ENCODE results near the gene NDUFC1.
"Not testable (repeated sequence)": the region's sequence is repeated elsewhere in the genome, so short reads cannot be mapped to it uniquely, and the experiment has no call there.

The NDUFC1 gene

DNA sequence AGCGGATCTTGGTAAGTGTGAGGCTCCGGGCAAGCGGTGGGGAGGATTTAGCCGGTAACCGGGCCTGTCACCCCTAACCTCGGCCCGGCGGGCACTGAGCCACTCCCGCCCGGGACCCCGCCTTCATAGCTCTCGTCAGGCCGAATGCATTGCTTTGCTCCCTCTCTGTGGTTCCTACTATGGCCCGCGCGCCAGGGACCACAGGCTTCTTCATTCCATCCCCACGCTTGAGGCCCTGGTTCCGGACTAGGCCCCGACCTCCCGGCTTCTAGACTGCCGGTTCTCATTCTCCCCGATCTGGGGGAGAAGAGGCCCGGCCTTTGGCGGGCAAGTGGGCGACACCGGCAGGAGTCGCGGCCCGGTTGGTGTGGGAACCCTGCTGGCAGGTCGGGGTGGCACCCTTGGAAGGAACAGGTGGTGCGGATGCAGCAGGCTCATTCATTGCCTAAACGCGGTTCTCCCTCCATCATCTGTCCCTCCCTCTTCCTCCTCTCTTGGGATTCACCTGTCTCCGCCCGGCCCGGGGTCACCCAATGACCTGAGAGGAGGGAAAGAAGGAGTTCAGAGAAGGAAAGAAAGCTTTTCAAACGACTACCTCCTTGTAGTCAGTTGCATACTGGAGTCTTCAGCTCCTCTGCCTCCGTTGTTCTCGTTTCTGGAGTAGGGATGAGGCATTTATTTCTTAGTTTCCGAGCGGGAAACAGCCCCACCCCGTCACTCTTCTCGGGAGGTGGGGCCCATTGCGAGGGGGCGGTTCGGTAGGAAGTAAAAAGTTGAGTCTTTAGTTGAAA lies at the start of gene NDUFC1:
TSS of gene NDUFC1 (minus strand) at position 657 of the 791 bp plus-strand sequence. CDS start 6,679 bp downstream, outside the sequence.
- in situ Hi-C loops (cut with MboI; ENCODE audit: low sequenced_read_pairs) = no loop called here

DNA sequence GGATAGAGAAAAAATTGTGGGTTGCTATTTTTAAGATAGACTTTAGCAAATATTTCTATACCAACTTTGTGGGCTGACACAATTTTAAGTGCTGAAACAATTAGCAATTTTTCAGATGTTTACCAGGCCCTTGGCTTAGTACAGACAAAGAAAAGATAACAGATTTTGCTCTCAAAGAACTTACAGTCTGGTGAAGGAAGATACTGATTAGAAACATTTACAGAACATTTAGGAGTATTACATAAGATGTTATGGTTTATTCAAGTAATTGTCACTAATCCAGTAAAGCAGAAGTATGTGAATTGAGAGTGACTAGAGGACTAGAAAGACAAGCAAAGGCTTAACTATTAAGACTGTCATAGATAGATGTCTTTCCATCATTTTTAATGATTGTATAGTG lies 35.3 kb upstream of the NDUFC1 start:
- in situ Hi-C loops (cut with MboI; ENCODE audit: low sequenced_read_pairs) = no loop called here

DNA sequence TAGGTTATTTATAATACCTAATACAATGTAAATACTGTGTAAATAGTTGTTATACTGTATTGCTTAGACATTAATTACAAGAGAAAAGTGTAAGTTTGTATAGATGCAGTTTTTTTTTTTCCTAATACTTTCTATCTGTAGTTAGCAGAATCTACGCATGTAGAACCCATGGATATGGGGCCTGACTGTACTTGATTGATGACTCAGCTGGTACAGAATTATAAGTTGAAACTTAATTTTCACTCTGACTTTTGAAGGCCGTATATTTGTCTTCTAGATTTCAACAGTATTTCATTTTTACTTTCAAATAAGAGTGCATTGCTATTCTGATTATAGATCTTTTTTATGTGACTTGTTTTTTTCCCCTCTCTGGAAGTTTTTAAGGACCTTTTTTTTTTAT lies 30.8 kb upstream of the NDUFC1 start:
- in situ Hi-C loops (cut with MboI; ENCODE audit: low sequenced_read_pairs) = no loop called here

DNA sequence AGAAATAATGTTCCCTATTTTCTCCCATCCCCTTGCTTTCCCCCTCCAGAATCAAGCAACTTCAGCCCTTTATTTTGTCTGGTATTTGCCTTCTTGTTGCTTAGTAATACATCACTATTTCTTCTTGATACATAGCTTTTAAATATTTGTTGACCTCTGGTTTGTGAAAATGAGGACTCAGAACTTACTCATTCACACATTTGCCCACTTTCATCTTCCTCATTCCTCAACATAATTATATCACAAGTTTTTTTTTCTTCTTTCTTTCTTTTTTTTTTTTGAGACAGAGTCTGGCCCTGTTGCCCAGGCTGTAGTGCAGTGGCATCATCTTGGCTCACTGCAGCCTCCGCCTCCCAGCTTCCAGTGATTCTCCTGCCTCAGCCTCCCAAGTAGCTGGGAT lies 28.9 kb upstream of the NDUFC1 start:
- in situ Hi-C loops (cut with MboI; ENCODE audit: low sequenced_read_pairs) = no loop called here

DNA sequence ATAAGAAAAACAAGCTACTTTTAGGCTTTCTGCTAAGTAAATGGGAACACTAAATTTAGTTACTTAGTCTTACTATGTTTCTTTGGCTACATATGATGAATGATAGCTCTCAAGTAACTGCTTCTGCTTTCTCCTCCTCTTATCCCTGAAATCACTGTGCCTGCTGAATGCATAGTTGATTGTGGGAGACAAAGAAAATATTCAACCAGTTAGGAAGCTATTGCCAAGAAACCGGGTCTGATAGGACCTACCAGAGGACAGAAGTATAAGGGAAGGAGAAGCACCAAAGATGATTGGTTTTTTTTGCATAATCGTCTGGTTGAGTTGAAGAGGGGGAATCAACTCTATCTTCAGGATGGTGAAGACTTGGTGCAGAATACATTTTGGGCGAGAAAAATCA lies 28.0 kb upstream of the NDUFC1 start:
- in situ Hi-C loops (cut with MboI; ENCODE audit: low sequenced_read_pairs) = no loop called here

GRCh38 chr4:139329665-139330200 lies 27.5 kb upstream of the NDUFC1 start:
- in situ Hi-C loops (cut with MboI; ENCODE audit: low sequenced_read_pairs) = no loop called here

GRCh38 chr4:139324620-139325019 lies 22.3 kb upstream of the NDUFC1 start:
- in situ Hi-C loops (cut with MboI; ENCODE audit: low sequenced_read_pairs) = no loop called here

- in situ Hi-C loops (cut with MboI; ENCODE audit: low sequenced_read_pairs) = not testable (repeated sequence)
Measured at GRCh38 chr4:139322541-139322940, 20.3 kb upstream of the NDUFC1 start.

DNA sequence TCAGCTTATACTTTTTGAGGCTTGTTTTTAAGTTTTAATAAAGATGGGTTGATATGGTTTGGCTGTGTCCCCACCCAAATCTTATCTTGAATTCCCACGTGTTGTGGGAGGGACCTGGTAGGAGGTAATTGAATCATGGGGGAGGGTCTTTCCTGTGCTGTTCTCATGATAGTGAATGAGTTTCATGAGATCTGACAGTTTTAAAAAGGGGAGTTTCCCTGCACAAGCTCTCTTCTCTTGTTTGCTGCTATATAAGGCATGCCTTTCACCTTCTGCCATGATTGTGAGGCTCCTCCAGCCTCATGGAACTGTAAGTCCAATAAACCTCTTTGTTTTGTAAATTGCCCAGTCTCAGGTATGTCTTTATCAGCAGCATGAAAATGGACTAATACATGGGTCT lies 19.8 kb upstream of the NDUFC1 start:
- in situ Hi-C loops (cut with MboI; ENCODE audit: low sequenced_read_pairs) = not testable (repeated sequence)

- in situ Hi-C loops (cut with MboI; ENCODE audit: low sequenced_read_pairs) = no loop called here
Measured at GRCh38 chr4:139319571-139319970, 17.3 kb upstream of the NDUFC1 start.

DNA sequence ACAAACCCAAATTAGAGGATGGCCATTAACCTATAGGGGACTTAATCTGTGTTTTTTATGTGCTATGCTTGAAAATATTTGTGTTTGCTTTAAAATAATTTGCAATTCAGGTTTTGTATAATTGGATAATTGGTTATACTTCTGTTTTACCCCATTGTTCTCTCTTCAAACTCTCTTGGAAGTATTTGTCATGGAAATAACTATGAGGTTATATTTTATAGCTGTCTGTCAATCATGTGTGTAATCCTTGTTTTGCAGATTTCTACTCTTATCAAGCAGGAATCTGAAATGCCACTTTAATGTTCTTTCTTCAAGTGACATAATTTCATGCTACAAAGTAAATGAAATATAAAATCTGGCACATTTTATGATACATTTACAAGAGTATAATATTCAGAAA lies 15.4 kb upstream of the NDUFC1 start:
- in situ Hi-C loops (cut with MboI; ENCODE audit: low sequenced_read_pairs) = no loop called here

DNA sequence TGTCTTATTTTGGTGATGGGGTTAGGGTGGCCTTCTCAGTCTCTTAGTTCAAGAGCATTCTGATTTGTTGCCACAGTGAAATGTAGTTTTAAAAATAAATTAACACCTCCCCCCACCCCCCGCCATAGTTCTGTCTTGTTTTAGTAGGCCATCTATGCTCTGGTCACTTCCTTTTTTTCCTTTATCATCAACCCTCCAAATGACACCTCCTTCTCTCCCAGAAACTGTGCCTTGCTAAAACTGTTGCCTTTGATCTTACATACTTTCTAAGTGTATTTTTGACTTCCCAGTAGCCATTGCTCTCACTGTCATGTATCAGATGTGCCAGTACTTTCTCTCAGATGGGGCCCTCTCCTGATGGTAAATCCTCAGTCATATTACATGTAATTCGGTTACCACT lies 14.5 kb upstream of the NDUFC1 start:
- in situ Hi-C loops (cut with MboI; ENCODE audit: low sequenced_read_pairs) = no loop called here

- in situ Hi-C loops (cut with MboI; ENCODE audit: low sequenced_read_pairs) = no loop called here
Measured at GRCh38 chr4:139315221-139315675, 13.0 kb upstream of the NDUFC1 start.

GRCh38 chr4:139314047-139314800 lies 11.9 kb upstream of the NDUFC1 start:
- in situ Hi-C loops (cut with MboI; ENCODE audit: low sequenced_read_pairs) = no loop called here

DNA sequence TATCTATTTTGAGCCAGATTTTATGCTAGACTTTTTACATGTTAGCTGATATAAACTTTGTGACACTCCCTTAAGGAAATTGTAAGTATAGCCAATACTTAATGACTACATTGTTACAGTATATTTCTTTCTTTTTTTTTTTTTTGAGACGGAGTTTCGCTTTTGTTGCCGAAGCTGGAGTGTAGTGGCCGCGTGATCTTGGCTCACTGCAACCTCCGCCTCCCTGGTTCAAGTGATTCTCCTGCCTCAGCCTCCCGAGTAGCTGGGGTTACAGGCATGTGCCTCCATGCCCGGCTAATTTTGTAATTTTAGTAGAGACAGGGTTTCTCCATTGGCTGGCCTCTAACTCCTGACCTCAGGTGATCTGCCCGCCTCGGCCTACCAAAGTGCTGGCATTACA lies 11.1 kb upstream of the NDUFC1 start:
- in situ Hi-C loops (cut with MboI; ENCODE audit: low sequenced_read_pairs) = not testable (repeated sequence)

- in situ Hi-C loops (cut with MboI; ENCODE audit: low sequenced_read_pairs) = no loop called here
Measured at GRCh38 chr4:139312552-139313332, 10.5 kb upstream of the NDUFC1 start.

- in situ Hi-C loops (cut with MboI; ENCODE audit: low sequenced_read_pairs) = no loop called here
Measured at GRCh38 chr4:139311909-139312308, 9.6 kb upstream of the NDUFC1 start.

GRCh38 chr4:139304920-139305319 lies 2.6 kb upstream of the NDUFC1 start:
- in situ Hi-C loops (cut with MboI; ENCODE audit: low sequenced_read_pairs) = no loop called here

GRCh38 chr4:139301113-139301820 lies 1.0 kb downstream of the NDUFC1 start, which contains the start of gene NAA15:
Gene NAA15 (plus strand): TSS chr4:139301505. CDS start chr4:139301778, 273 bp downstream.
- in situ Hi-C loops (cut with MboI; ENCODE audit: low sequenced_read_pairs) = no loop called here

DNA sequence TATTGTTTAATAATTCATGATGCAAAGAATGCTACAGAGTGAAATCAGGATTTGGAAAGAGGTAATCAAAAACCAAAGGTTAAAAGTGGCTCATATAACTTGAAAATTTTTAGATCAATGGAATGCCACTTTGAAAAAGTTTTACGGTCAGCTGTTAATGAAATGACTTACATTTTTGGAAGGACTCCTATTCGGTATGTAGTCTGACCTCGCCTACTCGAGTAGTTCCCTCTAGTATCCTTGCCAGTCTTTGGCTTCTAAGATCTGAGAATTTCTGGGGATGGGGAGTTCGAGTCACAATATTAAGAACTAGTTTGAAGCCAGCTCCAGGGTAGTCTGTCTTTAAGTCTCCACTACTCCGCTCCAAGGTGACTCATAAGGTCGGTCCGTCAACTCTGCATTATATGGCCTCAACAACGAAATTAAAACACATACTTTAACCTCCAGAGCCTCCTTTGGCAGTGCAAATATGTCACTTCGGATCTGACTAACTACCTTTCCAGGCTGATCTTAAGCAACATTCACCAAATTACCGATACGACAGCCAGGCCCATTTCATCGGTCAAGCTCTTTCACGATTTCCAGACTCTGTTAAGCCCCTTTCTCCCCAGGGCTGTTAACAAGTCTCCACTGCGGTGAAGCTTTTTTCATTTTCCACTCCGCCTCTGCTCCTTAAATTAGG lies 1.7 kb downstream of the NDUFC1 start:
- in situ Hi-C loops (cut with MboI; ENCODE audit: low sequenced_read_pairs) = no loop called here
